Activated CD8-positive, alpha-beta memory T cell treated with anti-CD3 and anti-CD28 coated beads, Interleukin-2, amount 10 ng/mL, durations not matched to agents 7 days and 5 days (primary cell): ENCODE results near the gene SLC11A1. TPM values are rescaled to one million over a fixed set of nuclear protein-coding genes. Genes with fewer than 3 reads are reported as not detected.

Experiments used
- microRNA-seq: library from miRNA; unstranded; fragments of <30 nt; microRNA quantifications from one replicate; pipeline ENCODE4 v1.2.0, GENCODE V29; 2022
- total RNA-seq, 2 experiments: library from RNA; stranded (reverse); gene quantifications; one replicate each; pipeline ENCODE4 v1.2.3, GENCODE V29; 2021

The SLC11A1 gene
- total RNA-seq, 2 experiments from 2014 or later: 0.18 to 0.35 TPM

Small RNAs within 50 kb of the gene (microRNA-seq; reads per million reads assigned to microRNA genes)
- gene MIR26B (38,498 reads per million, percentile 99 among the genes with 10 or more reads in this experiment), gene MIR6810 (not detected)

Other genes starting within 250 kb of the SLC11A1 start
- gene CXCR1, start 215.3 kb upstream of the SLC11A1 start, total RNA-seq: 1 to 10 TPM in 1 of 2 experiments, under 1 TPM in 1; 0.54 to 1.4 TPM
- gene ARPC2, start 165.1 kb upstream of the SLC11A1 start, total RNA-seq: 100 to 1,000 TPM; 742 to 839 TPM
- gene GPBAR1, start 121.3 kb upstream of the SLC11A1 start, total RNA-seq: under 1 TPM; 0.73 to 0.82 TPM
- 10 to 100 TPM; 49.5 to 61.4 TPM for gene AAMP, start 112.1 kb upstream of the SLC11A1 start, total RNA-seq
- gene PNKD, start 111.8 kb upstream of the SLC11A1 start, total RNA-seq: 10 to 100 TPM; 37.6 to 40.7 TPM
- gene TMBIM1, start 89.8 kb upstream of the SLC11A1 start, total RNA-seq: 10 to 100 TPM; 51.5 to 72.4 TPM
- gene CATIP, start 25.4 kb upstream of the SLC11A1 start, total RNA-seq: not detected
- gene CTDSP1, start 17.6 kb downstream of the SLC11A1 start, total RNA-seq: 100 to 1,000 TPM; 149 to 152 TPM
- under 1 TPM in 1 of 2 experiments, not detected in 1; 0.73 TPM for gene VIL1, start 36.9 kb downstream of the SLC11A1 start, total RNA-seq
- 10 to 100 TPM; 33.7 to 37.6 TPM for gene USP37, start 186.1 kb downstream of the SLC11A1 start, total RNA-seq
- gene CNOT9, start 186.6 kb downstream of the SLC11A1 start, total RNA-seq: 100 to 1,000 TPM in 1 of 2 experiments, 10 to 100 TPM in 1; 82.5 to 111 TPM
- gene PLCD4, start 225.6 kb downstream of the SLC11A1 start, total RNA-seq: under 1 TPM; 0.30 to 0.53 TPM